HG03025 (cell line): Measurements from ENCODE around the gene SAMD4A.

Source experiments
- ATAC-seq: cut with Tn5 transposase; IDR thresholded peaks from one replicate; pipeline ENCODE4 v1.9.1; 2021; ENCODE audit warnings: mild to moderate bottlenecking, moderate library complexity; ENCODE audit not compliant: unreplicated experiment, low FRiP score

The SAMD4A gene

DNA sequence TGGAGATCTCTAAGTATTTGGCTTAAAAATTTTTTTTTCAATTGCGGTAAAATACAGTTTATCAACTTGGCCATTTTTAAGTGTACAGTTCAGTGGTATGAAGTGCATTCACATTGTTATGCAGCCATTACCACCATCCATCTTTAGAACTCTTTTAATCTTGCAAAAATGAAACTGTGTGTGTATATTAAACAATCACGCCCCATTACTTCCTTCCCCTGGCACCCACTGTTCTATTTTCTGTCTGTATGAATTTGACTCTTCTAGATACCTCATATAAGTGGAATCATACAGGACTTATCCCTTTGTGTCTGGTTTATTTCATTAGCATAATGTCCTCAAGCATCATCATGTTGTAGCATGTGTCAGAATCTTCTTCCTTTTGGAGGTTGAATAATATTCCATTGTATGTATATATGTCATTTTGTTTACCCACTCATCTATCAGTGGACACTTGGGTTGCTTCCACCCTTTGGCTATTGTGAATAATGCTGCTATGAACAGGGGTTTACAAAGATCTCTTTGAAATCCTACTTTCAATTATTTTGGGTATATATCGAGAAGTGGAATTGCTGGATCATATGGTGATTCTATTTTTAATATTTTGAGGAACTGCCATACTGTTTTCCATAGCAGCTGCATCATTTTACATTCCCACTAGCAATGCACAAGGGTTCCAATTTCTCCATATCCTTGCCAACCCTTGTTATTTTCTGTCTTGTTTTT is 62.9 kb downstream of the SAMD4A start:
- no peak for ATAC-seq

DNA sequence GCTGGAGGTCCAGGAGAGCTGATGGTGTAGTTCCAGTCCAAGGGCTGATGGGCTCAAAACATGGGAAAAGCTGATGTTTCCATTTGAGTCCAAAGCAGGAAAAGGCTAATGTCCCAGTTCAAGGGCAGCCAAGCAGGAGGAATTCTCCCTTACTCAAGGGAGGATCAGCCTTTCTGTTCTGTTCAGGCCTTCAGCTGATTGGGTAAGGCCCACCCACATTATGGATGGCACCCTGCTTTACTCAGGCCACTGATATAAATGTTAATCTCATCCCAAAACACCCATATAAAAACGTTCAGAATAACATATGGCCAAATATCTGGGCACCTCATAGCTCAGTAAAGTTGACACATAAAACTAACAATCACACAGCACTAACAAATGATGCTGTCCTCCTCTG is 64.1 kb downstream of the SAMD4A start:
- no peak for ATAC-seq

DNA sequence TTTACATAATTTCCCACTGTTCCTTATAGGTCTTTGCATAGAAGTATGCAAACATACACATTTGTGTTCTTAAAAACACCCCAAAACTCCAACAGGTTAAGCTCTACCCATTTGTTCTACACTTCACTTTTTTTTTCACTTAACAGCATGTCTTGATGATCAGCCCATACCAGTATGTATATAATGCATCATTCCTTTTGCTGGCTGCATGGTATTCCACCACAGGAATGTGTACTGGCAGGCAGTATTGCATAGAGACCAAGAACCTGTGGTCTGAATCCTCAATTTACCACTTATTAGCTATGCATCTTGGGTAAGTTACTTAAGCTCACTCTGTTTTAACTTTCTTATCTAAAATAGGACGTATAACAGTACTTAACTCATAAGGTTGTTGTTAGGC is 65.5 kb downstream of the SAMD4A start:
- no peak for ATAC-seq

DNA sequence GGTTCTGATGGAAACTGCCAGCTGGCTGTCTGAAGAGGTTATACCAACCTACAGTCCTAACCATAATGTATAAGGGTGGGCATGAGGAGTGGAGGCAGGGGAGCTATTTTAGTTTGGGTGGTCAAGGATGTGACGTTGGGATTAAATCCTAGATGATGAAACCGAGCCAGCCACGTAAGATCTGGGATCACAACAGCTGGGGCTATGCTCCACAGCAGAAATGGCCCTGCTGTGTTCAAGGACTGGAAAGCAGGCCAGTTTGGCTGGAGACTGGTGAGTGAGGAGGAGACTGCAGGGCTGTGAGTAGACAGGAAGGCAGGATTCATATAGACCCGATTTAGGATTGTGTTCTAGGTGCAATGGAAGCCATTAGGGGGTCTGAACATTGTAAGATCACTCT is 66.1 kb downstream of the SAMD4A start:
- ATAC-seq = no peak

DNA sequence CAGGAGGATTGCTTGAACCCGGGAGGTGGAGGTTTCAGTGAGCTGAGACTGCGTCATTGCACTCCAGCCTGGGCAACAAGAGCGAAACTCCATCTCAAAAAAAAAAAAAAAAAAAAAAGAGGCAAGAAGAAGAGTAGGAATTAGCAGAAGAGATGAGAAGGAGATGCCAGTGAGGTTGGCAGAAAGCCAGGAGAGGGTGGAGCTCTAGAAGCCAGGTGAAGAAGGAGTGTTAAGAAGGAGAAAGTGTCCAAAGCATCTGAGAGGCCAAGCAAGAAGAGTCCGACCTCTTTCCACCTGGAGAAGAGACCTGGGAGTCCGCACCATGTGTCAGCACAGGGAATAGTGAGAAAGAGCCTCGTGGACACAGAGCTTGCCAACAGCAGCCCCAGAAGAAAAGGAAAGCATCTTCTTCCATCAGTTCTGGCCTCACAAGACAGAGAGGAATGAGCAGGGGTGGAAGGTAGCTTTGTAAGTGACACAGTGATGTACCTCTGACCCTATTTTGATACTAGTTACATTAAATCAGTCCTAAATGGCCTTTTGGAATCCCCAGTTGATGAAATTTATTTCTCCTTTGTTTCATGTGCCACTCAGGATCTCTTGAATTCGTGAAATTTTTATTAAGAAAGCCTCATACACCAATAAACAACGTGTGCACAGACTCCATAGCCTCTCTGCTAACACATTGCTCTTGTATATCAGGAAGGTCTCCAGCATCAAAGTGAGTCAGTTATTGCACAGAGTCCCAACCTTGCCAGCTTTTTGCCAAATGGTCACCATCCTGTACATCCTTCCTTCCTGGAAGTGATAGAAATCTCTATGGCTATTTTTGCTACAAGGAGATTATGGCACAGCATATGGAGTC is 70.6 kb downstream of the SAMD4A start:
- ATAC-seq = no peak

DNA sequence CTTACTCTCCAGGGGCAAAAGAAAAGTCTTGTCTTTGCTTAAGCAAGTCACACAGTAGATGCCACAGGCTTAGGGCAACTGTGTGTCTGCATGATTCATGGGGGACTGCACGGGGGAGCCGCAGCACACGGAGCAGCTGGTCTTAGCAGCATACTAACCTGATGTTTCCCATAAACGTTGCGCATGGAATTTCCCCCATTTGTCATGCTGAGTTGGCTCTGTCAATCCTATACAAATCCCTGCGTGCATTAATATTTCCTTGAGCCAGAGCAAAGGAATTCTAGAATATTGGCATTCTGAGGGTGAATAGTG is 71.2 kb downstream of the SAMD4A start:
- ATAC-seq = no peak

DNA sequence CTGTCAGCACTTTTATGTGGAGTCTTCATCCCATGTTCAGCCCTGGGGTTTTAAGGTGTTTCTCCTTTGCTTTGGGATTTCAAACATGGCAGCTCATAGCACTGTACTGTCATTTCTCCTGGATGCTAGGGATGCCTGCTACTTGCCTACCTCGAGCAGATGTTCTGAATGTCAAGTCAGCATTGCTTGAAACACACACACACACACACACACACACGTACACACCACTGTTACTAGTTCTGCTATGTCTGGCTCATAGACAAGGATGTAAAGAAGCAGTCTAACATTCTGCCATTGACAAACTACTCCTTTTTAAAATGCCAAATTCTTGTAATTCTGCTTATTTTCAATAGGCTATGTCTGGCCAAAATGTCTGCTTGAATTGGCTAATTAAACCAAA is 72.7 kb downstream of the SAMD4A start:
- no peak for ATAC-seq

DNA sequence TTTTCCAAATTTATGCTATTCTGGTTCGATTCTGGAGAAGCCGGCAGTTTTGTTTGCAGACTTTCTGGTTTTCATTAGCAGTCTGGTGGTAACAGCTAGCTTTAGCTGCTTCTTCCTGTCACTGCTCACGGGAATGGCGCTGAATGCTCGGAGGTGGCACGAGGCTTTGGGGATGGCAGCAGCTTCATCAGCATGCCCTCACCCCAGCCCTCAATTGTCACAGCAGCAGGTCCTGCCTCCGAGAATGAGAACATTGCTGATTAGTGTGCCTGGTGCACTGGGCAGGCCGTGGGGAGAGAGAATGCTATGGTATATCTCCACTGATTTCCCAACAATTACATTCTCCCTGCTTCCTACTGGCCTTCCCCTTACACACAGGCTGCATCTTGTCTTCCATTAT is 73.6 kb downstream of the SAMD4A start:
- no peak for ATAC-seq

DNA sequence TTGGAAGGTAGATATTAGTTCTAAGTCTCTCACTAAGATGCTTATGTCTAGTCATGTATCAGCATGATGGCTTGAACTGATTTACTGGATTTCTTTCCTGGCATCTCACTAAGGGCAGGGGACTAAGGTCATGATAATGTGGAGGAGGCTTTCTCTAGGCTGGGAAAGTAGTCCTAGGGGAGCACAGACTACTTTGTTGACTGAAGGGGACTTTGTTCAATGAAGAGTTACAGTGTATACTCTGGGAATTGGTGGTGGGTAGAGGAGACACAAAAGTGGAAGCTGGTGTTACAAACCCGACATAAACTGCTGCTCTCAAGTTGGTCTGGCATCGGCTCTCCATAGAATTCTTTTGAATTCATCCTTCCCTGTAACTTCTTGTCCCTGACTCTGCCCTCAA is 75.2 kb downstream of the SAMD4A start:
- no peak for ATAC-seq

DNA sequence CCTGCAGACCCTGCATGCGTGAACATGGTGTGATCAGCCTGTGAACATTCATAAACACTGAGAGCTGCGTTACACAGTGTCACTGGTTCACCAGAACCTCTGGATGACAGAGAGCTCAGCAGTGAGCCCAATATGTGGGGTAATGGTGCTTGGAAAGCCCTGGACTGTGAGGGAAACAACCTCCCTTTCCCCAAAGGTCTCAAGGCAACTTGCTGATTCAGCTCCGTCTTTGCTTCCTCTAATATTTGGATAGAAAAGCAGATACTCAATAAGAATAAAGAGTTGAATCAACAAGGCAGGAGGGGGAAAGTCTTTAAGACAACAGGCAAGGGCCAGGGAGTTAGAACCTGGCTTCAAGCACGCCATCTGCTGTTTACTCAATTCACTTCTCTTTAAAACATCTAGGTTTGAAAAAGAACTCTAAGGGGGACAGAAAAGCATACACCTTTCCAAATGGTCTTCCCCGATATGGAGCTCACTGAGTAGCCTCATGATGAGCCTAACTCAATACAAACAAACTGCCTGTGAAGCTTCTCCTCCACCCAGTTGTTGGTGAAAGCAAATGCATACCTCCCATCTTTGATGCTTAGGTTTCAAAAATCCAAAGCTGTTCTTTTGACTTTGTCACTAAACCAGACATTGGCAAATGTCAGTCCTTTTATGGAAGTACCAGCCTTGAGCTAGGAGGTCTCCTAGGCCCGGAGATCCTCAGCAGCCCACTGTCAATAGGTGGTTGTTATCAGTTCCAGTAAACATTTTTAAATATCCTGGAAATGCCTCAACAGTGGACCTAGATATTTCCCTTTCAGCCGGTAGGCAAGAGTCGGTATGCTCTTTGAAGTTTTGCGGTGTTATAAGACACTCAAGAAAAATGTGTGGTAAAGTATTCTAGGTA is 76.1 kb downstream of the SAMD4A start:
- ATAC-seq = no peak

DNA sequence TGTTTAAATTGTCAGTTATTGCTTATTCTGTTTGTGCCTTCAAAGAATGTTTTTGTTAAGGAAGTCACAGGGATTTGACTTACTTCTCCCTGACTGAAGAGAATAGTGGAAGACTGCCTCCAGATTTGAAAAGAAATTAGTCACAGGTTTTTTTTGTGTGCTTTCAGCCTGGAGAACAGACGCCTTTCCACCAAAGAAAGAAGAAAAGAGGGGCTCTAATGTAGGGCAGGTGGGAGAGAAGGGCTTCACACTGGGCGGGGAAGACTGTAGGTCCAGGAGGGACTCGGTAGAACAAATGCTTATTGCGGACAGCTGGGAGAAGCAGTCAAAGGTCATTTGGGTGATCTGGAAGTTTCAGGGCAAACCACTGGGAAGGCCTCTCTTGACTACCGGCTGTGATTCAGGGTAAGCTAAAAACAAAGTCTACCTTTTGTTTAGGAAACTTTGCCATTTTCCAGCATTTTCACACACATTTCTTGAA is 76.8 kb downstream of the SAMD4A start:
- no peak for ATAC-seq

DNA sequence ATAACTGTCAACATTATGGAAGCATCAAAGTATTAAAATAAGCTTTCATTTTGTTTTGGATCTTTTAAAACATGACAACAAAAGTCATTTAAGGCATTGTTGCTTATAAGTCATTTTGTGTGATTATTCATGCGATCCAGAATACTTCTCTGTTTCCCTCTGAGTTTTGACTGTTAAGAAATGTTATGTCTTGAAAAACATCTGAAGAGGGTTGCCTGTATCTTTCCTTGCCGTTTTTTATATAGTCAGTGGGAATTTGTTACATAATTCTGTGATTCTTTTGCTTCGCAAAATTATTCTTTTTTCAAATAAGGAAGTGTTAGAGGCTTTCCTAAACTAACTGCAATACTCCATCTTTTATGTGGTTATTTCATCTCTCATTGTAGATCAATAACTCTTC is 78.7 kb downstream of the SAMD4A start:
- ATAC-seq = no peak

DNA sequence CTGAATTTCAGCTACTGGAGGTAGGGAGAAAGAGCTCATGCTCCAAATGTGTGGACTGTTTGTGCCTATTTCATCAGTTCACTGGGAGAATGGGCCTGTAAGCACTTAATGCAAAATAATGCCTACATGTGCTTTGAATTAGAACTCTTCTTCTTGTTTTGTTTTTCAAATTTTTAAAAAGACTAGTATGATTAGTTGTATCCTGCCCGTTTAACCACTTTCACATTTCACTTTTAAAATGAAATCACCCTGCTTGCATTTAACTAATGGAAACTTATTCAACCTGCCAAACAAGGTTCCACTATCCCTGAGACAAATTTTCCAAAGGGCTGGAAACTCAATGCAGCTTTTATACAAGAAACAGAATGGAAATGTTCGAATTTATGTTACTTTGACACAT is 79.7 kb downstream of the SAMD4A start:
- ATAC-seq = no peak

DNA sequence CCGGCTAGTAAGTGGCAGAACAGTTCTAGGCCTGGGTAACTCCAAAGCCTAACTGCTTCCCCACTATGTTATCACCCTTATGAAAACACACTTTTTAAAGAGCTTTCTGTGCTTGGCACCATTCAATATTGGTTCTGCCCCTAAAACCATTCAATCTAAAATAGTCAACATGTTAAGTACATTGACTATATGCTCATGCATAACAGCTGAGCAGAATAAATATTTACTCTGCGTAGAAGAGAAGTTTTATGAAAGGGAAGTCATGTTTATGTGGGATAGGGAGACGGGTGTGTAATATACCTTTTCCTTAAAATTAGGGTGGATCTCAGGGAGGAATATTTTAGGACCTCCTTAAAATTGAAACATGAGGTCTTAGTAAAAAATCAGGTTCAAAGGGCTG is 80.5 kb downstream of the SAMD4A start:
- no peak for ATAC-seq

DNA sequence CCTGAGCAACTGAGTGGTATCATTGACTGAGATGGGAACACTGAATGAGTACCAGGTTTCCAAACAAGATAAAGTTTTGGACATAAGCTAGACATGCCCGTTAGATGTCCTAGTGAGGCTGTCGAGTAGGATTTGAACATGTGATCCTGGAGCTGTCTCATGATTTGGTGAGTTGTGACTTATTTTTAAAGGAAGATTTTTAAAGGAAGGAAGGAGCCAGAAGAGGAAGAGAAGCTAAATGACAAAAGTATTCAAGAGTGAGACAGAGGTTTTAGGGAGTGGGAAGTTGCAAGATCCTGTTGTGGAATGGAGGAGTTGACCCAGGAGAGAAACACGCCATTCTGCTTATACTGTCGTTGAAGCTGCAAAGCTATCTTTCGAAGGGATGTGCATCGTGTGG is 82.1 kb downstream of the SAMD4A start:
- ATAC-seq = no peak

DNA sequence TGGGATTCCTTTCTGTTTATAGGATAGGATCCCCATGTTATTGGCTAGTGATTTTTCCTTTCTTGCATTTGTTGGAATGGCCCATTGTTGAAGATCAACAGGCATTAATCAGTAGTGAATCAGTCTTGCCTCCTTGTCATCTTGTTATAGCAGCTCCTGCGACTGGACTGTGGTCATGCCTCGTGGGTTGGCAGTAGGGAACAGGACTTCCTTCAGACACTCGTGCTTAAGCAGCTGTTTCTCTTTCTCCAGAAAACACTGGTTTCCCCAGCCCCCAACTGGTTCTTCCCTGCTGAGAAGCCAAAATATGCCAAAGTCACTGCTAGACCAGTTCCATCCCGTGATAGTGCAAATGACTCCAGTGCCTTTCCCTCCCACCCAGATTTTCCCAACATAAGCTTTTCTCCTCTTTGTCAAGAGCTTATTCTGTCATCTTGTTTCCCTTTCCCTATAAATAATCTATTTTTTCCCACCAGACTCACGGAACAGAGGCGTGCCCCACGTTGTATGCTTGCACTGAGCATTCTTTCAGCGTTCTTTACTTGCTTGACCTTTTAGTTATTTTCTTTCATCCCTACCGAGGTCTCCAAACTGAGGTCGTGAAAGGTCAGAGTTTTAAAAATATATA is 83.5 kb downstream of the SAMD4A start:
- no peak for ATAC-seq

DNA sequence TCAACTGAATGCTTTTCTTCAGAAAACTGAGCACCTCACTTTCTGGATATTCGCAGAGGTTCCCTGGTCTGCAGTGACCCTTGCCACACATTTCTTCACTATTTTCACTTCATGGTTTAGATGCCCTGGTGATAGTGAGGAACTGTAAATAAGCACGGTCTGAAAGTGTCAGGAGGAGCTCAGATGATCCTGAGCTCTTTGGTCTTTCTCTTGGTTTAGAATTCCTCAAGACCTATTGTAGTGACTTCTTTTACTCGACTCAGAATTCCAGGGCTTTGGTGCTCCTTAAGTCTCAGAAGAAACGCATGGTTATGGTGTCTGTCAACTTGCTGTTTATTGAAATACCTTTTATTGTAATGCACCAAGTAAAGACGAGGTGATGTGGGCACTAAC is 84.0 kb downstream of the SAMD4A start:
- no peak for ATAC-seq

DNA sequence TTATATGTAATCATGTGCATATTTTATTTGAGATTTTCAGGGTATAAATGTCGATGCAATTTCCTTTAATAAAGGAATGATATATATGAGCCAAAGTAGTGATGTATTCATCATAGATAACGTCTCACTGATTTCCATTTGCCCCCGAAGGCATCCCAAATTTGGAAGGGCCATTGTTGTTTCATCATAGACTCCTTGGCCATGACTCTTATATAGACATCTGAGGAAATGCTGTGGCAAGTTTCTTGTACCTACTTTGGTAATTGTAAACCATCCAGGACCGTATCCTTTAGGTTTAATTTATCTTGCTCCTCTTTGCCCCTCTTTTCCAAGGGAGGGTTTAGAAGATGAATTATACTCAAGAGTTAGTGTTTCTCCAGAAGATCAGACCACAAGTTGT is 84.7 kb downstream of the SAMD4A start:
- no peak for ATAC-seq

DNA sequence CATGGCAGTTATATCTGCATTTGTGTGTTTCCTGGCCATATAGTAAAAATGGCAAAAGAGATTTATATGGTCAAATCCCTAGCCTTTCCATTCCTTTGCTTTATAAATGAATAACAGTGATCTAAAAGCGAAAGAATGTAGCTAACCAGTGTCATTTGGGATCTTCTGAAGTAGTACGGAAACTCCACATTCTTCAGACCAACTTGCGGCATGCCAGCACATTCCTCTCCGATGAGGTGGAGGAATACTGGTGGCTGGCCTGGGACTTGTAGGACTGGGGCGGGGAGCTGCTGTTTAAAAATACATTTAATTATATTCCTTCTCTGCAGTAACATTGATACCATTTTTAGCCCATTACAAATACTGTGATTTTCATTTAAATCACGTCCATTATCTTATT is 85.3 kb downstream of the SAMD4A start:
- ATAC-seq = no peak

DNA sequence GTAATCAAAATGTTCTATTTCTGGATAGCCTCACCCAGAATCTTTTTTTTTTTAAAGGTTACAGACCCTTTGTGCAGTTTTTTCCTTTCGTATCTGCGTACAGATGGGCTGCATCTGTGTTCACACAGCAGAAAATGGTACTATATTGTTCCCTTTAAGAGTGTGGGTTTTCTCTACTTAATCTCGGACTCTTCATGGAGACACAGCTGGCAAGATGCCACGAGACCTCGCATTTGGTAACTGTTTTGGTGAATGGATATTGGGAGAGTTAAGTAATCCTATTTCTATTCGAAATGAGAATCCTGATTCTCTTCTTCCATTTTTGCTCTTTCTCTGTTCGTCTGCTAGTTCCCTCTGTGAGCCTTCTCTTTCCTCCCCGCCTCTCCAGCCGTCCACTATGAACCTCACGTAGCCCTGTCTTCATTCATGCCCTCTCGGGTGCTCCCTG is 85.7 kb downstream of the SAMD4A start:
- ATAC-seq = no peak
